ENCODE results near the gene WDR48. TPM values are rescaled to one million over a fixed set of nuclear protein-coding genes. Genes with fewer than 3 reads are reported as not detected.

WDR48 gene
- total RNA-seq, 4 donors from 2014 or later, result 28.4 to 84.4 (median 37.0) TPM

DNA sequence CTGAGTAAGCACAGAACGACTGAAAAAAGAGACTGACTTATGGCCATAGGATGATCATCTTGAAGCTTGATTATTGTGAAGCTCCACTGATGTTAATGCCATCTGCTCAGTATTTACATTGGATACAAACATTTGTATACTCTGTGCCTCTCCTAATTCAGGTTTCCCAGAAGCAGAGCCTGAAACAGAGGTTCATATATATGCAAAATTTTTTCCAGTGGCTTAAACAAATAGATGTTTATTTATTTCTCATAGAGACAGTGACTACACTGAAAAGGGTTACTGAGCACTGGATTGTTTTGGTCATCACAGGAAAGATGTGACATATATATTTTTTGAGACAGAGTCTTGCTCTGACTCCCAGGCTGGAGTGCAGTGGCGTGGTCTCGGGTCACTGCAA, 36.4 kb upstream of the WDR48 start:
- Histone ChIP-seq H3K27ac (no peak overlapping the region), H3K36me3 (no peaks in the 10 kb centered on the region), H3K27me3 (no peaks in the 10 kb centered on the region), H3K4me1 (no peaks in the 10 kb centered on the region), H3K4me3 (no peak overlapping the region), H3K9me3 (no peaks in the 10 kb centered on the region)
- TF ChIP-seq POLR2A (IDR thresholded peaks at IDR 0.05), result no peak
- TF ChIP-seq, protein P1, sequence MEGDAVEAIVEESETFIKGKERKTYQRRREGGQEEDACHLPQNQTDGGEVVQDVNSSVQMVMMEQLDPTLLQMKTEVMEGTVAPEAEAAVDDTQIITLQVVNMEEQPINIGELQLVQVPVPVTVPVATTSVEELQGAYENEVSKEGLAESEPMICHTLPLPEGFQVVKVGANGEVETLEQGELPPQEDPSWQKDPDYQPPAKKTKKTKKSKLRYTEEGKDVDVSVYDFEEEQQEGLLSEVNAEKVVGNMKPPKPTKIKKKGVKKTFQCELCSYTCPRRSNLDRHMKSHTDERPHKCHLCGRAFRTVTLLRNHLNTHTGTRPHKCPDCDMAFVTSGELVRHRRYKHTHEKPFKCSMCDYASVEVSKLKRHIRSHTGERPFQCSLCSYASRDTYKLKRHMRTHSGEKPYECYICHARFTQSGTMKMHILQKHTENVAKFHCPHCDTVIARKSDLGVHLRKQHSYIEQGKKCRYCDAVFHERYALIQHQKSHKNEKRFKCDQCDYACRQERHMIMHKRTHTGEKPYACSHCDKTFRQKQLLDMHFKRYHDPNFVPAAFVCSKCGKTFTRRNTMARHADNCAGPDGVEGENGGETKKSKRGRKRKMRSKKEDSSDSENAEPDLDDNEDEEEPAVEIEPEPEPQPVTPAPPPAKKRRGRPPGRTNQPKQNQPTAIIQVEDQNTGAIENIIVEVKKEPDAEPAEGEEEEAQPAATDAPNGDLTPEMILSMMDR (IDR thresholded peaks at IDR 0.05), result no peak
- intact Hi-C loops (cut with DNase I; ENCODE audit: low total_unique reads), result no loop called here
- DNase-seq, result no peak

DNA sequence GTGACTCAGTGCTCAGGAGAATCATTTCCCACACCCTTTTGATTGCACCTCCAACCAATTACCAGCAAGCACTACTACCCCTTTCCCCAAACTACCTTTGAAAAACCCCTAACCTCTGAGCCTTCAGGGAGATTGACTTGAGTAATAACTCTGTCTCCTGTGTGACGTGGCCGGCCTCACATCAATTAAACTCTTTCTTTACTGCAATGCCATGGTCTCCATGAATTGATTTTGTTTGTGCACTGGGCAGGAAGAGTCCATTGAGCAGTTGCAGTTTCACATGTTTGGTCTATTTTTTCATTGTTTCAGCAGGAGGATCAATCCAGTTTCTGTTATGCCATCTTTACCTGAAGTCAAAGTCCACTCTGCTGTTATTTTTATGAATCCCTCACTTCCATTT, 32.5 kb upstream of the WDR48 start:
- Histone ChIP-seq H3K36me3 (no peaks in the 10 kb centered on the region), H3K27ac (no peak overlapping the region), H3K4me1 (no peaks in the 10 kb centered on the region), H3K27me3 (no peaks in the 10 kb centered on the region), H3K4me3 (no peak overlapping the region), H3K9me3 (no peaks in the 10 kb centered on the region)
- TF ChIP-seq POLR2A (IDR thresholded peaks at IDR 0.05), result no peak
- TF ChIP-seq, protein P1 (IDR thresholded peaks at IDR 0.05), result no peak
- intact Hi-C loops (cut with DNase I; ENCODE audit: low total_unique reads), result no loop called here
- DNase-seq, result no peak

DNA sequence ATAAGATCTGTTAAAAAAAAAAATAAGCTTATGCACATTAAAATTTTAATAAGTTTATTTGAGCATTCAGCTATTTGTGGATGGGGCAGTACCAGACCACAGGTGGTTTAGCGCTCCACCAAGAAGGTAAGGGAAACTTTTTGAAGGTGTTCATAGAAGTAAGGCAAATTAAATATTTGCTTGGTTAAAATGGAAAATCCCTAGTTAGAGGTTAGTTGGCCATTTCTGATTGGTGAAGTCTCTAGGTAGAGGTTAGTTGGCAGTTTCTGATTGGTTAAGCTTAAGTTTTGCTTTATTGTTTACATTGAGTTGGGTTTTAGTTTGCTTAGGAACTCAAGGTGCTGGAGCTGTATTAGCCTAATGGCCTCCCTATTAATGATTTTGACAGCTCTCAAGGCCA, 30.8 kb upstream of the WDR48 start:
- Histone ChIP-seq H3K27ac (no peak overlapping the region), H3K36me3 (no peaks in the 10 kb centered on the region), H3K4me3 (no peak overlapping the region), H3K9me3 (no peaks in the 10 kb centered on the region), H3K4me1 (no peaks in the 10 kb centered on the region), H3K27me3 (no peaks in the 10 kb centered on the region)
- DNase-seq, result no peak
- intact Hi-C loops (cut with DNase I; ENCODE audit: low total_unique reads), result no loop called here
- no peak for TF ChIP-seq POLR2A (IDR thresholded peaks at IDR 0.05)
- TF ChIP-seq, protein P1 (IDR thresholded peaks at IDR 0.05), result no peak

DNA sequence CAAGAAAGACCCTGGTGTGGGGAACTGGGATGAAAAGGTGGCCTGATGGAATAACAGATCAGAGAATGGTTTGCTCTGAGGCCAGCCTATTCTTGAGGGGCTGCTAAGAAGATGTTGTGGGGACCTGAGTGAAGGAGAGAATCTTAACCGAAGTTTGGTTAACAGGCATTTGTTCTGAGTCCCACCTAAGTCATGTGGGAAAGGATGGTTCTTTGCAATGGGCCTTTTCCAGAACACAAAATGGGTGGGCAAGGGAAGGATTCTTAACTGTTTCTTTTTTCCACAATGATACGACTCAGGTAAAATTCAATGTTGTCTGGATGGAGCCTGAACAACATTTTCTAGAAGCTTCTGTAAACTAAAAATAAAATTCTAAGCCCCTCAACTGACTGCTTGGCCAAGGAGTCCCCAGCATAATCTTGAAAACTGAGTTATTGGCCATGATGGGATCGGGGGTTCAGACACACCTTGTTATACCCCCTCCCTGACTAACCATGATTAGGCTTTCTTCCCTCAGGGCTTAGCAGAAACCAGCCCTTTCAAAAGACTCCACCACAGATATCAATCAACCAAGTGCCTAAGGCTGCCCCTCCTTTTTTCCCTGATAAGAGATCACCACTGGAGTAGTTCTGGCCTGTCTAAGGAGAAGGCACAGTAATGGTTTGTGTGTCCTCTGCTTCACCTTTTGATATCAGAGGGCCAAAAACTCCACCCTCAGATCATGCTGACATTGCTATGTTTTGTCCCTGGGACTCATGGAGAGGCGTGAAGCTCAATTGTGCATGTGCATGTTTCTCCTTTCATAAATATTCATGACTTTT, 30.1 kb upstream of the WDR48 start:
- no peak overlapping the region for H3K4me3 ChIP-seq
- no peaks in the 10 kb centered on the region for H3K9me3 ChIP-seq
- H3K27ac ChIP-seq, result no peak overlapping the region
- TF ChIP-seq POLR2A (IDR thresholded peaks at IDR 0.05), result no peak
- TF ChIP-seq, protein P1 (IDR thresholded peaks at IDR 0.05), result no peak
- no peak for DNase-seq
- no peaks in the 10 kb centered on the region for H3K27me3 ChIP-seq
- H3K36me3 ChIP-seq, result no peaks in the 10 kb centered on the region
- intact Hi-C loops (cut with DNase I; ENCODE audit: low total_unique reads), result no loop called here
- H3K4me1 ChIP-seq, result no peaks in the 10 kb centered on the region

DNA sequence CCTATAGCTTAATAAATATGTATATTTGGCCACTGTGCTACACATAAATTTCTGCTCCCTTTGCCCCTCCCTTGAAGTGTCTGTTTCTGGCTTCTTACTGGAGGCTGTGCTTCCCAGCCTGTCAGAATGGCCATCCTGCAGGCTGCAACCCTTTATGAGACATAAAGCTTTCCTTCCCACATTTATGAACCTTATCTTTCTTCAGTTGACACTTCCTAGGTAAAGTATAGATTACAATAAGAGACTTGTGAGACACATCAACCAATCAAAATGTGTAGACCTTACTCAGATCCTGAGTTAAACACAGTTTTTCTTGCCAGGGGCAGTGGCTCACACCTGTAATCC, 29.6 kb upstream of the WDR48 start:
- intact Hi-C loops (cut with DNase I; ENCODE audit: low total_unique reads), result no loop called here
- H3K4me3 ChIP-seq, result no peak overlapping the region
- H3K36me3 ChIP-seq, result no peaks in the 10 kb centered on the region
- H3K9me3 ChIP-seq, result no peaks in the 10 kb centered on the region
- H3K4me1 ChIP-seq, result no peaks in the 10 kb centered on the region
- no peak for TF ChIP-seq POLR2A (IDR thresholded peaks at IDR 0.05)
- TF ChIP-seq, protein P1 (IDR thresholded peaks at IDR 0.05), result no peak
- DNase-seq, result no peak
- no peaks in the 10 kb centered on the region for H3K27me3 ChIP-seq
- H3K27ac ChIP-seq, result no peak overlapping the region

All from uterus (tissue), 4 donors.